Liver (tissue), 9 donors: ENCODE data around the gene PGR. TPM values are rescaled to one million over a fixed set of nuclear protein-coding genes. Genes with fewer than 3 reads are reported as not detected.

ENCODE experiments used
- DNase-seq: peaks from one replicate; pipeline ENCODE4 v3.0.0-alpha.2; 2017; ENCODE audit warnings: low spot score
- H3K27ac ChIP-seq, 2 donors: one replicate each; pipeline ENCODE4 v1.7.0; 2013; ENCODE audit warnings: inconsistent platforms in 2 of 2, low read length in 2 of 2, control low read depth in 1 of 2, low read depth in 1 of 2, mild to moderate bottlenecking in 1 of 2
- H3K27me3 ChIP-seq, 4 donors: one replicate each; pipeline versions ENCODE4 v1.6.1 to v1.7.0; 2013; ENCODE audit warnings: low read length in 3 of 4, inconsistent platforms in 1 of 4, mild to moderate bottlenecking in 1 of 4, moderate library complexity in 1 of 4; ENCODE audit not compliant: control insufficient read depth in 4 of 4, insufficient read depth in 4 of 4
- H3K36me3 ChIP-seq, 4 donors: one replicate each; pipeline versions ENCODE4 v1.6.1 to v1.7.0; 2013; ENCODE audit warnings: low read length in 3 of 4, mild to moderate bottlenecking in 3 of 4, low read depth in 1 of 4, moderate library complexity in 1 of 4; ENCODE audit not compliant: control insufficient read depth in 4 of 4, insufficient read depth in 3 of 4
- H3K4me1 ChIP-seq, 4 donors: one replicate each; pipeline versions ENCODE4 v1.6.1 to v1.7.0; 2013; ENCODE audit warnings: low read length in 3 of 4, mild to moderate bottlenecking in 3 of 4, moderate library complexity in 1 of 4; ENCODE audit not compliant: control insufficient read depth in 4 of 4, insufficient read depth in 4 of 4
- H3K4me3 ChIP-seq, 3 donors: one replicate each; pipeline versions ENCODE4 v1.6.1 to v1.7.0; 2013; ENCODE audit warnings: low read length in 3 of 3, control low read depth in 1 of 3, low read depth in 1 of 3, mild to moderate bottlenecking in 1 of 3
- H3K9ac ChIP-seq, 2 donors: one replicate each; pipeline ENCODE4 v1.7.0; 2013; ENCODE audit warnings: low read length in 2 of 2, mild to moderate bottlenecking in 2 of 2, moderate library complexity in 2 of 2, control low read depth in 1 of 2, low read depth in 1 of 2
- H3K9me3 ChIP-seq, 4 donors: one replicate each; pipeline versions ENCODE4 v1.6.1 to v1.7.0; 2013; ENCODE audit warnings: low read length in 3 of 4; ENCODE audit not compliant: control insufficient read depth in 4 of 4
- EGR1 ChIP-seq, 2 donors: IDR thresholded peaks; 2 replicates each; pipeline ENCODE4 v1.6.1; 2016 to 2018; ENCODE audit warnings: antibody characterized with exemption in 2 of 2, low read depth in 2 of 2
- FOXA1 ChIP-seq: IDR thresholded peaks from 2 replicates; pipeline ENCODE4 v1.6.1; 2016; ENCODE audit warnings: antibody characterized with exemption
- FOXA2 ChIP-seq: IDR thresholded peaks from 2 replicates; pipeline ENCODE4 v1.6.1; 2016; ENCODE audit warnings: antibody characterized with exemption
- GABPA ChIP-seq, 2 donors: IDR thresholded peaks in 1 of 2; conservative IDR thresholded peaks in 1 of 2; 2 replicates each; pipeline ENCODE4 v1.6.1; 2016; ENCODE audit warnings: antibody characterized with exemption in 2 of 2, mild to moderate bottlenecking in 1 of 2, moderate library complexity in 1 of 2
- HNF4A ChIP-seq, 2 donors: conservative IDR thresholded peaks; 2 replicates each; pipeline ENCODE4 v1.6.1; 2016; ENCODE audit warnings: antibody characterized with exemption in 2 of 2, mild to moderate bottlenecking in 2 of 2
- HNF4G ChIP-seq: IDR thresholded peaks from 2 replicates; pipeline ENCODE4 v1.6.1; 2016; ENCODE audit warnings: antibody characterized with exemption
- NR2F2 ChIP-seq: IDR thresholded peaks from 2 replicates; pipeline ENCODE4 v1.6.1; 2016; ENCODE audit warnings: antibody characterized with exemption
- RAD21 ChIP-seq, 2 donors: IDR thresholded peaks; 2 replicates each; pipeline ENCODE4 v1.6.1; 2016; ENCODE audit warnings: antibody characterized with exemption in 2 of 2, mild to moderate bottlenecking in 2 of 2
- SP1 ChIP-seq: IDR thresholded peaks from 2 replicates; pipeline ENCODE4 v1.6.1; 2018; ENCODE audit warnings: antibody characterized with exemption, mild to moderate bottlenecking
- TAF1 ChIP-seq: conservative IDR thresholded peaks from 2 replicates; pipeline ENCODE4 v1.6.1; 2016; ENCODE audit warnings: antibody characterized with exemption, mild to moderate bottlenecking
- YY1 ChIP-seq: IDR thresholded peaks from 2 replicates; pipeline ENCODE4 v1.6.1; 2016; ENCODE audit warnings: antibody characterized with exemption, mild to moderate bottlenecking
- WGBS: extraction: QIAGEN DNeasy Blood & Tissue Kit; methylation state at CpG from one replicate; pipeline ENCODE4 v1.1.7; 2013; 5-methylcytosine and 5-hydroxymethylcytosine counted together
- polyA plus RNA-seq, 2 donors: library from polyadenylated mRNA; stranded (reverse) in 1 of 2; unstranded in 1 of 2; fragments of 200-250 nt in 1 of 2; fragments of >200 nt in 1 of 2; fragmentation: Nextera tagmentation in 1 of 2; extraction: Ambion mirVana in 1 of 2; gene quantifications; one replicate each; pipeline versions ENCODE4 v1.2.1 to v1.2.3, GENCODE V29; 2013 to 2015
- total RNA-seq, 2 donors: library from RNA; depleted of rRNA; stranded (reverse); fragments of >200 nt; gene quantifications; one replicate each; pipeline ENCODE4 v1.2.3, GENCODE V29; 2014
- TF ChIP-seq, protein P1 (sequence below): IDR thresholded peaks from 2 replicates; pipeline ENCODE4 v1.6.1; 2016; ENCODE audit warnings: antibody characterized with exemption
- TF ChIP-seq, protein P2 (sequence below): fragments of 150-350 bp; IDR thresholded peaks from 2 replicates; pipeline ENCODE4 v1.5.1; 2017; ENCODE audit warnings: improper control_type of control experiment, low read depth, low read length; ENCODE audit not compliant: missing input control
- TF ChIP-seq, protein P3 (sequence below): IDR thresholded peaks from 2 replicates; pipeline ENCODE4 v1.6.1; 2016; ENCODE audit warnings: antibody characterized with exemption, mild to moderate bottlenecking
- TF ChIP-seq, protein P4 (sequence below): IDR thresholded peaks from 2 replicates; pipeline ENCODE4 v1.6.1; 2016; ENCODE audit warnings: antibody characterized with exemption
- TF ChIP-seq, protein P5 (sequence below): IDR thresholded peaks from 2 replicates; pipeline ENCODE4 v1.6.1; 2016; ENCODE audit warnings: antibody characterized with exemption
- donor health status: healthy.
- donor health status: healthy.
- donor health status: healthy.
- donor health status: healthy.
- donor health status: healthy.

PGR gene
- total and polyA plus RNA-seq, 4 donors, result 0.04 to 0.17 (median 0.16) TPM; not detected in 1

DNA sequence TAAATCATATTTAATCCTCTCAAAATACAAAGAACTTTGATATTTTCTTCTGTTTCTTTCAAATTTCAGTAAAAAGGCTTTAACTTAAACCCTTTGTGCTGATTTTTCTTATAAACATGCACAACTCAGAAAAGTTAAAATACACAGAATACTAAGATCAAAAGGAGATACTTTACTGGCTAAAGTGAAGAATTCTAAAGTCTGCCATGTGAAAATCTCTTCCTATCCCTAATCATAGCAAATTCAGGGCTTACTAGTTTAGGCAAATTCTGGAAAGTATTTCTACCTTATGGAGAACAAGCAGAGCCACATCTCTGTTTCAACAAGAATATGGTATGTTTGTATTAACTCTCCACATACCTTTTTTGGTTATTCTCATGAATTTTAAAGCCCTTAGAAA lies 96.6 kb downstream of the PGR start:
- DNase-seq, result no peak
- no peak overlapping the region for H3K4me3 ChIP-seq
- H3K9me3 ChIP-seq, result no peaks in the 10 kb centered on the region
- TF ChIP-seq HNF4A (conservative IDR thresholded peaks at IDR 0.05) (no peak), FOXA2 (no peak), GABPA (IDR thresholded peaks at IDR 0.05 in 1 of 2, conservative IDR thresholded peaks at IDR 0.05 in 1 of 2) (no peak)
- TF ChIP-seq, protein P1, sequence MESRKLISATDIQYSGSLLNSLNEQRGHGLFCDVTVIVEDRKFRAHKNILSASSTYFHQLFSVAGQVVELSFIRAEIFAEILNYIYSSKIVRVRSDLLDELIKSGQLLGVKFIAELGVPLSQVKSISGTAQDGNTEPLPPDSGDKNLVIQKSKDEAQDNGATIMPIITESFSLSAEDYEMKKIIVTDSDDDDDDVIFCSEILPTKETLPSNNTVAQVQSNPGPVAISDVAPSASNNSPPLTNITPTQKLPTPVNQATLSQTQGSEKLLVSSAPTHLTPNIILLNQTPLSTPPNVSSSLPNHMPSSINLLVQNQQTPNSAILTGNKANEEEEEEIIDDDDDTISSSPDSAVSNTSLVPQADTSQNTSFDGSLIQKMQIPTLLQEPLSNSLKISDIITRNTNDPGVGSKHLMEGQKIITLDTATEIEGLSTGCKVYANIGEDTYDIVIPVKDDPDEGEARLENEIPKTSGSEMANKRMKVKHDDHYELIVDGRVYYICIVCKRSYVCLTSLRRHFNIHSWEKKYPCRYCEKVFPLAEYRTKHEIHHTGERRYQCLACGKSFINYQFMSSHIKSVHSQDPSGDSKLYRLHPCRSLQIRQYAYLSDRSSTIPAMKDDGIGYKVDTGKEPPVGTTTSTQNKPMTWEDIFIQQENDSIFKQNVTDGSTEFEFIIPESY, result no peak
- TF ChIP-seq, protein P2, sequence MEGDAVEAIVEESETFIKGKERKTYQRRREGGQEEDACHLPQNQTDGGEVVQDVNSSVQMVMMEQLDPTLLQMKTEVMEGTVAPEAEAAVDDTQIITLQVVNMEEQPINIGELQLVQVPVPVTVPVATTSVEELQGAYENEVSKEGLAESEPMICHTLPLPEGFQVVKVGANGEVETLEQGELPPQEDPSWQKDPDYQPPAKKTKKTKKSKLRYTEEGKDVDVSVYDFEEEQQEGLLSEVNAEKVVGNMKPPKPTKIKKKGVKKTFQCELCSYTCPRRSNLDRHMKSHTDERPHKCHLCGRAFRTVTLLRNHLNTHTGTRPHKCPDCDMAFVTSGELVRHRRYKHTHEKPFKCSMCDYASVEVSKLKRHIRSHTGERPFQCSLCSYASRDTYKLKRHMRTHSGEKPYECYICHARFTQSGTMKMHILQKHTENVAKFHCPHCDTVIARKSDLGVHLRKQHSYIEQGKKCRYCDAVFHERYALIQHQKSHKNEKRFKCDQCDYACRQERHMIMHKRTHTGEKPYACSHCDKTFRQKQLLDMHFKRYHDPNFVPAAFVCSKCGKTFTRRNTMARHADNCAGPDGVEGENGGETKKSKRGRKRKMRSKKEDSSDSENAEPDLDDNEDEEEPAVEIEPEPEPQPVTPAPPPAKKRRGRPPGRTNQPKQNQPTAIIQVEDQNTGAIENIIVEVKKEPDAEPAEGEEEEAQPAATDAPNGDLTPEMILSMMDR, result no peak
- TF ChIP-seq, protein P3, sequence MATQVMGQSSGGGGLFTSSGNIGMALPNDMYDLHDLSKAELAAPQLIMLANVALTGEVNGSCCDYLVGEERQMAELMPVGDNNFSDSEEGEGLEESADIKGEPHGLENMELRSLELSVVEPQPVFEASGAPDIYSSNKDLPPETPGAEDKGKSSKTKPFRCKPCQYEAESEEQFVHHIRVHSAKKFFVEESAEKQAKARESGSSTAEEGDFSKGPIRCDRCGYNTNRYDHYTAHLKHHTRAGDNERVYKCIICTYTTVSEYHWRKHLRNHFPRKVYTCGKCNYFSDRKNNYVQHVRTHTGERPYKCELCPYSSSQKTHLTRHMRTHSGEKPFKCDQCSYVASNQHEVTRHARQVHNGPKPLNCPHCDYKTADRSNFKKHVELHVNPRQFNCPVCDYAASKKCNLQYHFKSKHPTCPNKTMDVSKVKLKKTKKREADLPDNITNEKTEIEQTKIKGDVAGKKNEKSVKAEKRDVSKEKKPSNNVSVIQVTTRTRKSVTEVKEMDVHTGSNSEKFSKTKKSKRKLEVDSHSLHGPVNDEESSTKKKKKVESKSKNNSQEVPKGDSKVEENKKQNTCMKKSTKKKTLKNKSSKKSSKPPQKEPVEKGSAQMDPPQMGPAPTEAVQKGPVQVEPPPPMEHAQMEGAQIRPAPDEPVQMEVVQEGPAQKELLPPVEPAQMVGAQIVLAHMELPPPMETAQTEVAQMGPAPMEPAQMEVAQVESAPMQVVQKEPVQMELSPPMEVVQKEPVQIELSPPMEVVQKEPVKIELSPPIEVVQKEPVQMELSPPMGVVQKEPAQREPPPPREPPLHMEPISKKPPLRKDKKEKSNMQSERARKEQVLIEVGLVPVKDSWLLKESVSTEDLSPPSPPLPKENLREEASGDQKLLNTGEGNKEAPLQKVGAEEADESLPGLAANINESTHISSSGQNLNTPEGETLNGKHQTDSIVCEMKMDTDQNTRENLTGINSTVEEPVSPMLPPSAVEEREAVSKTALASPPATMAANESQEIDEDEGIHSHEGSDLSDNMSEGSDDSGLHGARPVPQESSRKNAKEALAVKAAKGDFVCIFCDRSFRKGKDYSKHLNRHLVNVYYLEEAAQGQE, result no peak
- no peak overlapping the region for H3K27ac ChIP-seq
- no peaks in the 10 kb centered on the region for H3K36me3 ChIP-seq
- no peaks in the 10 kb centered on the region for H3K27me3 ChIP-seq
- no peak overlapping the region for H3K9ac ChIP-seq
- H3K4me1 ChIP-seq, result peaks cover 0 to 8% (median 6%) of the 10 kb centered on the region in 4 donors

DNA sequence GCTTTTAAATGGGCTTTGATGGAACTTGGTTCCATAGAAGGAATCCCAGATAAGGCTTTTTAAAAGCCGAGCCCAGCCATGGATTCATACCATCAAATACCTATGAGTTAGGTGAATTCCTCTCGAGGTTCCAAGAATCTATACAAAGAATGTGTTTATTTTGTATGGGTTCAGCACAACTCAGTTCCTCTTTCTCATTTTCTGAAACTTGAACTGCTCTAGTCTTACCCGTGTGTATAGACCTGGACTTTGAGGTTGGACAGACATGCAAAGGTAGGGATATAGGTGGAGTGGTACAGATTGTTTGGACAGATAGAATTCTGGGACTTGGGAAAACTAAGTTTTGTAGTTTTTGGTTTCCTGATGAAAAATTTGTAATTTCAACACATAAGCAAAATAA lies 97.9 kb downstream of the PGR start:
- H3K36me3 ChIP-seq, result no peaks in the 10 kb centered on the region
- H3K4me1 ChIP-seq, result peaks cover 0 to 8% (median 6%) of the 10 kb centered on the region in 4 donors
- no peak overlapping the region for H3K4me3 ChIP-seq
- no peak overlapping the region for H3K9ac ChIP-seq
- no peaks in the 10 kb centered on the region for H3K9me3 ChIP-seq
- TF ChIP-seq, protein P2, result no peak
- no peak for TF ChIP-seq FOXA1
- TF ChIP-seq, protein P4, sequence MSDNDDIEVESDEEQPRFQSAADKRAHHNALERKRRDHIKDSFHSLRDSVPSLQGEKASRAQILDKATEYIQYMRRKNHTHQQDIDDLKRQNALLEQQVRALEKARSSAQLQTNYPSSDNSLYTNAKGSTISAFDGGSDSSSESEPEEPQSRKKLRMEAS, result no peak
- TF ChIP-seq YY1, result no peak
- TF ChIP-seq NR2F2, result no peak
- no peak for TF ChIP-seq TAF1
- TF ChIP-seq, protein P5, sequence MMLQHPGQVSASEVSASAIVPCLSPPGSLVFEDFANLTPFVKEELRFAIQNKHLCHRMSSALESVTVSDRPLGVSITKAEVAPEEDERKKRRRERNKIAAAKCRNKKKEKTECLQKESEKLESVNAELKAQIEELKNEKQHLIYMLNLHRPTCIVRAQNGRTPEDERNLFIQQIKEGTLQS, result no peak
- TF ChIP-seq SP1, result no peak
- no peak for TF ChIP-seq RAD21 (IDR thresholded peaks at IDR 0.05)
- no peak for TF ChIP-seq HNF4G
- TF ChIP-seq EGR1 (IDR thresholded peaks at IDR 0.05; ENCODE audit: low read depth in 2 of 2), result no peak
- no peak for TF ChIP-seq GABPA (IDR thresholded peaks at IDR 0.05 in 1 of 2, conservative IDR thresholded peaks at IDR 0.05 in 1 of 2)
- 65% methylated on average over 3 of the region's 3 CpGs for WGBS
- H3K27me3 ChIP-seq, result no peaks in the 10 kb centered on the region
- no peak overlapping the region for H3K27ac ChIP-seq
- no peak for DNase-seq
